Kidney (tissue), 14 donors: ENCODE results near the gene KCNJ2. TPM values are rescaled to one million over a fixed set of nuclear protein-coding genes. Genes with fewer than 3 reads are reported as not detected.

ENCODE experiments used
- DNase-seq, 5 donors: peaks; one replicate each; pipeline ENCODE4 v3.0.0-alpha.2; 2013 to 2020
- FAIRE-seq: peaks from 2 replicates; lab custom pipeline; 2012; peaks lifted over from hg19 to GRCh38; lab: Jason Lieb, UNC
- H3K27ac ChIP-seq, 2 donors: one replicate each; pipeline ENCODE4 v1.7.0; 2013; ENCODE audit warnings: low read depth in 2 of 2, low read length in 2 of 2, inconsistent platforms in 1 of 2
- H3K27me3 ChIP-seq: one replicate; pipeline ENCODE4 v1.7.1; 2013; ENCODE audit warnings: low read length, inconsistent platforms; ENCODE audit not compliant: control insufficient read depth, insufficient read depth
- H3K36me3 ChIP-seq, 3 donors: one replicate each; pipeline versions ENCODE4 v1.7.0 to v1.7.1; 2013; ENCODE audit warnings: low read length in 3 of 3, control low read depth in 1 of 3, inconsistent platforms in 1 of 3; ENCODE audit not compliant: insufficient read depth in 3 of 3, control insufficient read depth in 2 of 3
- H3K4me1 ChIP-seq, 3 donors: one replicate each; pipeline versions ENCODE4 v1.7.0 to v1.7.1; 2013; ENCODE audit warnings: low read length in 3 of 3, inconsistent platforms in 1 of 3, low read depth in 1 of 3; ENCODE audit not compliant: control insufficient read depth in 2 of 3, insufficient read depth in 2 of 3
- H3K4me3 ChIP-seq, 3 donors: one replicate each; pipeline versions ENCODE4 v1.7.0 to v1.8.1; 2013; ENCODE audit warnings: low read length in 3 of 3, control low read depth in 1 of 3, inconsistent platforms in 1 of 3
- H3K9ac ChIP-seq, 3 donors: one replicate each; pipeline versions ENCODE4 v1.7.0 to v1.7.1; 2013; ENCODE audit warnings: low read length in 3 of 3, control low read depth in 1 of 3, inconsistent platforms in 1 of 3
- H3K9me3 ChIP-seq, 3 donors: one replicate each; pipeline versions ENCODE4 v1.7.0 to v1.7.1; 2013; ENCODE audit warnings: low read length in 3 of 3, control low read depth in 1 of 3, inconsistent platforms in 1 of 3; ENCODE audit not compliant: control insufficient read depth in 2 of 3, insufficient read depth in 1 of 3
- intact Hi-C: fragments of 100-400 bp; cut with DNase I; formaldehyde crosslinking; loops from one replicate; pipeline ENCODE4 v1.11.1; 2022
- polyA plus RNA-seq: library from polyadenylated mRNA; stranded (reverse); fragments of 350-450 nt; fragmentation: Illumina TruSeq; extraction: RNeasy Lipid Tissue Mini Kit (QIAGEN cat#74804); gene quantifications from one replicate; pipeline ENCODE4 v1.2.3, GENCODE V29; 2014; ENCODE audit warnings: low read depth, low replicate concordance; ENCODE audit not compliant: insufficient read depth
- total RNA-seq: library from RNA; stranded (reverse); fragmentation: NEBNext Ultra II Directional; extraction: Animal tissue kit (Norgen Biotek cat#: 25700); gene quantifications from one replicate; pipeline ENCODE4 v1.2.1, GENCODE V29; 2021
- TF ChIP-seq, protein P1 (sequence below): IDR thresholded peaks from 3 replicates; pipeline ENCODE4 v1.5.1; 2012; ENCODE audit warnings: mild to moderate bottlenecking, moderate library complexity, borderline replicate concordance; ENCODE audit not compliant: insufficient read depth; ENCODE audit errors: extremely low read depth
- donor health status: control.
- donor health status: control.
- donor health status: control.
- donor health status: control.
- donor health status: control.
- donor health status: DM: yes; HTN: yes; CAD: no.
- donor health status: Normal renal cell carcinoma (clear cell type).

KCNJ2 gene
- total and polyA plus RNA-seq, 2 donors from 2014 or later = 0.71 to 4.4 TPM

DNA sequence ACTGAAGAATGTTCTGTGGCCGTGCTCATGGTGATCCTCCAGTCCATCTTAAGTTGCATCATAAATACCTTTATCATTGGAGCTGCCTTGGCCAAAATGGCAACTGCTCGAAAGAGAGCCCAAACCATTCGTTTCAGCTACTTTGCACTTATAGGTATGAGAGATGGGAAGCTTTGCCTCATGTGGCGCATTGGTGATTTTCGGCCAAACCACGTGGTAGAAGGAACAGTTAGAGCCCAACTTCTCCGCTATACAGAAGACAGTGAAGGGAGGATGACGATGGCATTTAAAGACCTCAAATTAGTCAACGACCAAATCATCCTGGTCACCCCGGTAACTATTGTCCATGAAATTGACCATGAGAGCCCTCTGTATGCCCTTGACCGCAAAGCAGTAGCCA lies 36.8 kb upstream of the KCNJ2 start:
- Histone ChIP-seq H3K4me1 (peaks cover 0 to 11% (median 3%) of the 10 kb centered on the region in 3 donors), H3K36me3 (peaks cover 0 to 25% (median 11%) of the 10 kb centered on the region in 3 donors), H3K9me3 (no peaks in the 10 kb centered on the region), H3K27ac (no peak overlapping the region), H3K4me3 (no peak overlapping the region), H3K27me3 (no peaks in the 10 kb centered on the region), H3K9ac (no peak overlapping the region)
- FAIRE-seq (no peak), DNase-seq (no peak)
- intact Hi-C loops = no loop called here
- TF ChIP-seq, protein P1, sequence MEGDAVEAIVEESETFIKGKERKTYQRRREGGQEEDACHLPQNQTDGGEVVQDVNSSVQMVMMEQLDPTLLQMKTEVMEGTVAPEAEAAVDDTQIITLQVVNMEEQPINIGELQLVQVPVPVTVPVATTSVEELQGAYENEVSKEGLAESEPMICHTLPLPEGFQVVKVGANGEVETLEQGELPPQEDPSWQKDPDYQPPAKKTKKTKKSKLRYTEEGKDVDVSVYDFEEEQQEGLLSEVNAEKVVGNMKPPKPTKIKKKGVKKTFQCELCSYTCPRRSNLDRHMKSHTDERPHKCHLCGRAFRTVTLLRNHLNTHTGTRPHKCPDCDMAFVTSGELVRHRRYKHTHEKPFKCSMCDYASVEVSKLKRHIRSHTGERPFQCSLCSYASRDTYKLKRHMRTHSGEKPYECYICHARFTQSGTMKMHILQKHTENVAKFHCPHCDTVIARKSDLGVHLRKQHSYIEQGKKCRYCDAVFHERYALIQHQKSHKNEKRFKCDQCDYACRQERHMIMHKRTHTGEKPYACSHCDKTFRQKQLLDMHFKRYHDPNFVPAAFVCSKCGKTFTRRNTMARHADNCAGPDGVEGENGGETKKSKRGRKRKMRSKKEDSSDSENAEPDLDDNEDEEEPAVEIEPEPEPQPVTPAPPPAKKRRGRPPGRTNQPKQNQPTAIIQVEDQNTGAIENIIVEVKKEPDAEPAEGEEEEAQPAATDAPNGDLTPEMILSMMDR = no peak

DNA sequence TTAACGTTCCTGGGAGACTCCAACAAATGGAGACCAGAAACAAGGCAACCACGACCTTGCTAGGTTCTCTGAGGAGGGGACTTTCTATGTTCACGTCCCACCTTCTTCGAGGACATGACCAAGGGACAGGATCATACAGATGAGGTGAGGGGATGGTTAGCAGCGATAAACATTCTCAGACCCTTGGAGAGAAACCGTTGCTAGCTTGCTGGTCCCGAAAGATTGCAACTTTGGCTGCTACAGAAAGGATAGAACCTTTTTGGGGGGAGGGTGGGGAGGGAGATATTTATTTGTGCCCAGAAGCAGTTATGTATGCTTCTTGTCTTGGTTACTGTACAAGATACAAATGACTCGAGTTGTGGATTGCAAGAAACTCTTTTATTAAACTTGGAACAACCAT lies 35.3 kb upstream of the KCNJ2 start:
- Histone ChIP-seq H3K9me3 (no peaks in the 10 kb centered on the region), H3K4me3 (no peak overlapping the region), H3K4me1 (peaks cover 3 to 11% (median 4%) of the 10 kb centered on the region in 3 donors), H3K27ac (no peak overlapping the region), H3K27me3 (no peaks in the 10 kb centered on the region), H3K9ac (no peak overlapping the region), H3K36me3 (peaks cover 0 to 25% (median 9%) of the 10 kb centered on the region in 3 donors)
- DNase-seq = no peak
- TF ChIP-seq, protein P1 = no peak
- no peak for FAIRE-seq
- intact Hi-C loops = no loop called here

DNA sequence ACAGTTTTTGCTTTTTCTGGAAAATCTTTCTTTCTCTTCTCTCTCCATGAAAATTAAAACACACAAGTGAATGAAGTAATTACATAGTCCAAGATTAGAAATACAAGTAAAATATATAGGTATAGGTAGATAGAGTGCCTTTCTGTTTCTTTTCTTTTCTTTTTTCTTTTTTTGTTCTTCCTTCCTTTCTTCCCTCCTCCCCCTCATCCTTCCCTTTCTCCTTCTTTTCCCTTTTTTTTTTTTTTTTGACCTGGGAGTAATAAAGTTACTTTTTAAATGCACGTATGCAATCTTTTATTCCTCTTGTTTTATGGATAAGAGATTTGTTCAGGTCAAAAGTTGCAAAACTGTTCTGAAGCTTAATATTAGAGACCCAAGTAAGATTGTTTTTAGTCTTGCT lies 34.6 kb upstream of the KCNJ2 start:
- FAIRE-seq = no peak
- H3K9me3 ChIP-seq = no peaks in the 10 kb centered on the region
- H3K27ac ChIP-seq = no peak overlapping the region
- no peaks in the 10 kb centered on the region for H3K27me3 ChIP-seq
- TF ChIP-seq, protein P1 = no peak
- H3K4me3 ChIP-seq = no peak overlapping the region
- no peak for DNase-seq
- no peak overlapping the region for H3K9ac ChIP-seq
- H3K4me1 ChIP-seq = peaks cover 3 to 11% (median 4%) of the 10 kb centered on the region in 3 donors
- H3K36me3 ChIP-seq = peaks cover 0 to 25% (median 9%) of the 10 kb centered on the region in 3 donors
- intact Hi-C loops = no loop called here

DNA sequence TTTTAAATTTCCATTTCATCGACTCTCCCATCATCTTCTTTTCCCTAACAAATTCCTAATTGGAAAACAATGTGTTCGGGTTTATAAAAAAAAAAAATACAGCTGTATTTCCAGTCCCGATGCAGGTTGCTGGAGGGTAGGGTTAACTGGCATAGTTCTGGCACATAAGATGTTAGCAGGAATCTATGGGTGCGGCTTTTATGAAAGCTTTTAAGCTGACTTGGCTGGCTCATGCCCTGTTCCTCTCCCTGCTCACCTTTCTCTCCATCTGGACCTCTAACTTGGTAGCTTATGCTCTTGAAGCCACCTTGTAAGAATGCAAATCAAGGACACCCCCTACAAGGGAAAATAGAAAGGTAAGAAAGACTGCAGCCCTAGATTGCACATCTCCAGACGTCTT lies 33.2 kb upstream of the KCNJ2 start:
- no peak overlapping the region for H3K9ac ChIP-seq
- H3K27ac ChIP-seq = no peak overlapping the region
- TF ChIP-seq, protein P1 = no peak
- peaks cover 3 to 11% (median 4%) of the 10 kb centered on the region in 3 donors for H3K4me1 ChIP-seq
- no peak overlapping the region for H3K4me3 ChIP-seq
- DNase-seq = no peak
- H3K27me3 ChIP-seq = no peaks in the 10 kb centered on the region
- peaks cover 0 to 24% (median 9%) of the 10 kb centered on the region in 3 donors for H3K36me3 ChIP-seq
- no peak for FAIRE-seq
- no peaks in the 10 kb centered on the region for H3K9me3 ChIP-seq
- intact Hi-C loops = no loop called here
